Measurements from ENCODE around the gene HDLBP.

The HDLBP gene

GRCh38 chr2:241249654-241250053 lies 65.8 kb downstream of the HDLBP start:
- no peak for DNase-seq (ENCODE audit: low read depth)

- no peak for DNase-seq (ENCODE audit: low read depth)
Observed at GRCh38 chr2:241248897-241249296, 66.6 kb downstream of the HDLBP start.

GRCh38 chr2:241248289-241248688 lies 67.2 kb downstream of the HDLBP start:
- DNase-seq (ENCODE audit: low read depth) = no peak

- no peak for DNase-seq (ENCODE audit: low read depth)
Observed at GRCh38 chr2:241244368-241244767, 71.1 kb downstream of the HDLBP start.

GRCh38 chr2:241242306-241242705 lies 73.2 kb downstream of the HDLBP start:
- no peak for DNase-seq (ENCODE audit: low read depth)

- DNase-seq (ENCODE audit: low read depth) = no peak
Observed at GRCh38 chr2:241241669-241242068, 73.8 kb downstream of the HDLBP start.

- DNase-seq (ENCODE audit: low read depth) = no peak
Observed at GRCh38 chr2:241240320-241241004, 75.0 kb downstream of the HDLBP start.

- no peak for DNase-seq (ENCODE audit: low read depth)
Observed at GRCh38 chr2:241239552-241240202, 75.8 kb downstream of the HDLBP start.

GRCh38 chr2:241238693-241239198 lies 76.7 kb downstream of the HDLBP start:
- no peak for DNase-seq (ENCODE audit: low read depth)

GRCh38 chr2:241237949-241238371 lies 77.5 kb downstream of the HDLBP start:
- DNase-seq (ENCODE audit: low read depth) = no peak

GRCh38 chr2:241237047-241237446 lies 78.4 kb downstream of the HDLBP start:
- no peak for DNase-seq (ENCODE audit: low read depth)

- no peak for DNase-seq (ENCODE audit: low read depth)
Observed at GRCh38 chr2:241235859-241236593, 79.4 kb downstream of the HDLBP start.

GRCh38 chr2:241234962-241235740 lies 80.3 kb downstream of the HDLBP start:
- DNase-seq (ENCODE audit: low read depth) = no peak

- DNase-seq (ENCODE audit: low read depth) = no peak
Observed at GRCh38 chr2:241234066-241234790, 81.2 kb downstream of the HDLBP start.

GRCh38 chr2:241232736-241233575 lies 82.5 kb downstream of the HDLBP start:
- DNase-seq (ENCODE audit: low read depth) = no peak

GRCh38 chr2:241230435-241230834 lies 85.0 kb downstream of the HDLBP start:
- DNase-seq (ENCODE audit: low read depth) = no peak

- DNase-seq (ENCODE audit: low read depth) = no peak
Observed at GRCh38 chr2:241229563-241230401, 85.7 kb downstream of the HDLBP start.

GRCh38 chr2:241228860-241229516 lies 86.5 kb downstream of the HDLBP start:
- no peak for DNase-seq (ENCODE audit: low read depth)
